Liver (tissue), 9 donors: ENCODE data around the gene PLAA. TPM values are rescaled to one million over a fixed set of nuclear protein-coding genes. Genes with fewer than 3 reads are reported as not detected.

ENCODE experiments used
- DNase-seq: peaks from one replicate; pipeline ENCODE4 v3.0.0-alpha.2; 2017; ENCODE audit warnings: low spot score
- H3K27ac ChIP-seq, 2 donors: one replicate each; pipeline ENCODE4 v1.7.0; 2013; ENCODE audit warnings: inconsistent platforms in 2 of 2, low read length in 2 of 2, control low read depth in 1 of 2, low read depth in 1 of 2, mild to moderate bottlenecking in 1 of 2
- H3K27me3 ChIP-seq, 4 donors: one replicate each; pipeline versions ENCODE4 v1.6.1 to v1.7.0; 2013; ENCODE audit warnings: low read length in 3 of 4, inconsistent platforms in 1 of 4, mild to moderate bottlenecking in 1 of 4, moderate library complexity in 1 of 4; ENCODE audit not compliant: control insufficient read depth in 4 of 4, insufficient read depth in 4 of 4
- H3K36me3 ChIP-seq, 4 donors: one replicate each; pipeline versions ENCODE4 v1.6.1 to v1.7.0; 2013; ENCODE audit warnings: low read length in 3 of 4, mild to moderate bottlenecking in 3 of 4, low read depth in 1 of 4, moderate library complexity in 1 of 4; ENCODE audit not compliant: control insufficient read depth in 4 of 4, insufficient read depth in 3 of 4
- H3K4me1 ChIP-seq, 4 donors: one replicate each; pipeline versions ENCODE4 v1.6.1 to v1.7.0; 2013; ENCODE audit warnings: low read length in 3 of 4, mild to moderate bottlenecking in 3 of 4, moderate library complexity in 1 of 4; ENCODE audit not compliant: control insufficient read depth in 4 of 4, insufficient read depth in 4 of 4
- H3K4me3 ChIP-seq, 3 donors: one replicate each; pipeline versions ENCODE4 v1.6.1 to v1.7.0; 2013; ENCODE audit warnings: low read length in 3 of 3, control low read depth in 1 of 3, low read depth in 1 of 3, mild to moderate bottlenecking in 1 of 3
- H3K9ac ChIP-seq, 2 donors: one replicate each; pipeline ENCODE4 v1.7.0; 2013; ENCODE audit warnings: low read length in 2 of 2, mild to moderate bottlenecking in 2 of 2, moderate library complexity in 2 of 2, control low read depth in 1 of 2, low read depth in 1 of 2
- H3K9me3 ChIP-seq, 4 donors: one replicate each; pipeline versions ENCODE4 v1.6.1 to v1.7.0; 2013; ENCODE audit warnings: low read length in 3 of 4; ENCODE audit not compliant: control insufficient read depth in 4 of 4
- EGR1 ChIP-seq, 2 donors: IDR thresholded peaks; 2 replicates each; pipeline ENCODE4 v1.6.1; 2016 to 2018; ENCODE audit warnings: antibody characterized with exemption in 2 of 2, low read depth in 2 of 2
- FOXA1 ChIP-seq: IDR thresholded peaks from 2 replicates; pipeline ENCODE4 v1.6.1; 2016; ENCODE audit warnings: antibody characterized with exemption
- FOXA2 ChIP-seq: IDR thresholded peaks from 2 replicates; pipeline ENCODE4 v1.6.1; 2016; ENCODE audit warnings: antibody characterized with exemption
- GABPA ChIP-seq, 2 donors: IDR thresholded peaks in 1 of 2; conservative IDR thresholded peaks in 1 of 2; 2 replicates each; pipeline ENCODE4 v1.6.1; 2016; ENCODE audit warnings: antibody characterized with exemption in 2 of 2, mild to moderate bottlenecking in 1 of 2, moderate library complexity in 1 of 2
- HNF4A ChIP-seq, 2 donors: conservative IDR thresholded peaks; 2 replicates each; pipeline ENCODE4 v1.6.1; 2016; ENCODE audit warnings: antibody characterized with exemption in 2 of 2, mild to moderate bottlenecking in 2 of 2
- HNF4G ChIP-seq: IDR thresholded peaks from 2 replicates; pipeline ENCODE4 v1.6.1; 2016; ENCODE audit warnings: antibody characterized with exemption
- JUND ChIP-seq, 2 donors: IDR thresholded peaks; 2 replicates each; pipeline ENCODE4 v1.6.1; 2016; ENCODE audit warnings: antibody characterized with exemption in 2 of 2
- NR2F2 ChIP-seq: IDR thresholded peaks from 2 replicates; pipeline ENCODE4 v1.6.1; 2016; ENCODE audit warnings: antibody characterized with exemption
- RAD21 ChIP-seq, 2 donors: IDR thresholded peaks; 2 replicates each; pipeline ENCODE4 v1.6.1; 2016; ENCODE audit warnings: antibody characterized with exemption in 2 of 2, mild to moderate bottlenecking in 2 of 2
- RXRA ChIP-seq, 2 donors: IDR thresholded peaks; 2 replicates each; pipeline ENCODE4 v1.6.1; 2017 to 2018; ENCODE audit warnings: antibody characterized with exemption in 2 of 2, mild to moderate bottlenecking in 1 of 2
- SP1 ChIP-seq: IDR thresholded peaks from 2 replicates; pipeline ENCODE4 v1.6.1; 2018; ENCODE audit warnings: antibody characterized with exemption, mild to moderate bottlenecking
- TAF1 ChIP-seq: conservative IDR thresholded peaks from 2 replicates; pipeline ENCODE4 v1.6.1; 2016; ENCODE audit warnings: antibody characterized with exemption, mild to moderate bottlenecking
- YY1 ChIP-seq: IDR thresholded peaks from 2 replicates; pipeline ENCODE4 v1.6.1; 2016; ENCODE audit warnings: antibody characterized with exemption, mild to moderate bottlenecking
- WGBS: extraction: QIAGEN DNeasy Blood & Tissue Kit; methylation state at CpG from one replicate; pipeline ENCODE4 v1.1.7; 2013; 5-methylcytosine and 5-hydroxymethylcytosine counted together
- polyA plus RNA-seq, 2 donors: library from polyadenylated mRNA; stranded (reverse) in 1 of 2; unstranded in 1 of 2; fragments of 200-250 nt in 1 of 2; fragments of >200 nt in 1 of 2; fragmentation: Nextera tagmentation in 1 of 2; extraction: Ambion mirVana in 1 of 2; gene quantifications; one replicate each; pipeline versions ENCODE4 v1.2.1 to v1.2.3, GENCODE V29; 2013 to 2015
- total RNA-seq, 2 donors: library from RNA; depleted of rRNA; stranded (reverse); fragments of >200 nt; gene quantifications; one replicate each; pipeline ENCODE4 v1.2.3, GENCODE V29; 2014
- TF ChIP-seq, protein P1 (sequence below): IDR thresholded peaks from 2 replicates; pipeline ENCODE4 v1.6.1; 2016; ENCODE audit warnings: antibody characterized with exemption
- TF ChIP-seq, protein P2 (sequence below): IDR thresholded peaks from 2 replicates; pipeline ENCODE4 v1.6.1; 2016; ENCODE audit warnings: antibody characterized with exemption
- TF ChIP-seq, protein P3 (sequence below): fragments of 150-350 bp; IDR thresholded peaks from 2 replicates; pipeline ENCODE4 v1.5.1; 2017; ENCODE audit warnings: improper control_type of control experiment, low read depth, low read length; ENCODE audit not compliant: missing input control
- TF ChIP-seq, protein P4 (sequence below): IDR thresholded peaks from 2 replicates; pipeline ENCODE4 v1.6.1; 2016; ENCODE audit warnings: antibody characterized with exemption, mild to moderate bottlenecking
- TF ChIP-seq, protein P5 (sequence below): IDR thresholded peaks from 2 replicates; pipeline ENCODE4 v1.6.1; 2016; ENCODE audit warnings: antibody characterized with exemption
- donor health status: healthy.
- donor health status: healthy.
- donor health status: healthy.
- donor health status: healthy.
- donor health status: healthy.

Gene PLAA
- total and polyA plus RNA-seq, 4 donors: 7.5 to 29.5 (median 19.2) TPM

DNA sequence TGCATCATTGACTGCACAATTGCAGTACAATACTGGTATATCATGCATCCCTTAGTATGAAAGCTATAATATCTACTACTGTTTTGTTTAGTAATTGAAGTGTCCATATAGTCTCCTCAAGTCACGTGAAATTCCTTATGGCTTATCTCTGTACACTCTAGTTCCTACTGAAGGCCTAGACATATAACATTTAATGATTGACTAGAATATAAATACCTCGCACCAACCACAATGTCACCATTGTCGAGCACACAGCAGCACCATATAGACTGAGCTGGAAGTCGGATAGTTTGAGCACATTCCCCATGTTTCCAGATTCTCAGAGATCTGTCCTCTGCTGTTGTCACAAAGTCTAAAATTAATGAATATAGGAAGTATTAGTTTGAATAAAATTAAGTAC, 21.4 kb downstream of the PLAA start:
- WGBS: 90% methylated on average over 4 of the region's 4 CpGs
- TF ChIP-seq SP1 (no peak), HNF4A (conservative IDR thresholded peaks at IDR 0.05) (no peak)
- TF ChIP-seq, protein P1, sequence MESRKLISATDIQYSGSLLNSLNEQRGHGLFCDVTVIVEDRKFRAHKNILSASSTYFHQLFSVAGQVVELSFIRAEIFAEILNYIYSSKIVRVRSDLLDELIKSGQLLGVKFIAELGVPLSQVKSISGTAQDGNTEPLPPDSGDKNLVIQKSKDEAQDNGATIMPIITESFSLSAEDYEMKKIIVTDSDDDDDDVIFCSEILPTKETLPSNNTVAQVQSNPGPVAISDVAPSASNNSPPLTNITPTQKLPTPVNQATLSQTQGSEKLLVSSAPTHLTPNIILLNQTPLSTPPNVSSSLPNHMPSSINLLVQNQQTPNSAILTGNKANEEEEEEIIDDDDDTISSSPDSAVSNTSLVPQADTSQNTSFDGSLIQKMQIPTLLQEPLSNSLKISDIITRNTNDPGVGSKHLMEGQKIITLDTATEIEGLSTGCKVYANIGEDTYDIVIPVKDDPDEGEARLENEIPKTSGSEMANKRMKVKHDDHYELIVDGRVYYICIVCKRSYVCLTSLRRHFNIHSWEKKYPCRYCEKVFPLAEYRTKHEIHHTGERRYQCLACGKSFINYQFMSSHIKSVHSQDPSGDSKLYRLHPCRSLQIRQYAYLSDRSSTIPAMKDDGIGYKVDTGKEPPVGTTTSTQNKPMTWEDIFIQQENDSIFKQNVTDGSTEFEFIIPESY: no peak
- DNase-seq: no peak

DNA sequence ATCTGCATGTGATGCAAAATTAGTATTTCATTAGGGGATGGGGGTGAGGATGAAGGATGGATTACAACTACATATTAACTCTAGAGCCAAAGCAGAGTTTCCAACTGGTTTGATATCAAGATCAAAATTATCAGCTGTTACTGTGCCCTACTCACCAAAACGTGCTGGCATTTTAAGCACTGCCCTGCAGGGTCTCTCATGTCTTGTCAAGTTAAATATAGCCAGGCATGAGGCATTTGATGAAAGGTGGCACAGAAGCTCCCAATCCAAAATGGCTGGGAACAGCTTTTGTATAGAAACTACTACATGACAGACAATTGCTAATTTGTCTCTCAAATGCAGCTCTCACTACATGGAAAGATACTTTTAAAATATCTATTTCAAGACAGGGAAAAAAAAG, 27.3 kb downstream of the PLAA start:
- Histone ChIP-seq H3K9ac (no peak overlapping the region), H3K27me3 (no peaks in the 10 kb centered on the region), H3K4me3 (no peak overlapping the region), H3K36me3 (peaks cover 10 to 65% (median 57%) of the 10 kb centered on the region in 4 donors), H3K9me3 (no peaks in the 10 kb centered on the region), H3K4me1 (no peaks in the 10 kb centered on the region), H3K27ac (no peak overlapping the region)
- TF ChIP-seq FOXA2: no peak
- 78% methylated on average over 1 of the region's 1 CpG for WGBS
- DNase-seq: no peak

More for the DNA sequence above, 21.4 kb downstream of the PLAA start:
- H3K9ac ChIP-seq: no peak overlapping the region
- H3K36me3 ChIP-seq: peaks cover 2 to 63% (median 52%) of the 10 kb centered on the region in 4 donors
- H3K27ac ChIP-seq: no peak overlapping the region
- no peak overlapping the region for H3K4me3 ChIP-seq
- H3K4me1 ChIP-seq: no peaks in the 10 kb centered on the region
- no peaks in the 10 kb centered on the region for H3K9me3 ChIP-seq
- no peaks in the 10 kb centered on the region for H3K27me3 ChIP-seq

DNA sequence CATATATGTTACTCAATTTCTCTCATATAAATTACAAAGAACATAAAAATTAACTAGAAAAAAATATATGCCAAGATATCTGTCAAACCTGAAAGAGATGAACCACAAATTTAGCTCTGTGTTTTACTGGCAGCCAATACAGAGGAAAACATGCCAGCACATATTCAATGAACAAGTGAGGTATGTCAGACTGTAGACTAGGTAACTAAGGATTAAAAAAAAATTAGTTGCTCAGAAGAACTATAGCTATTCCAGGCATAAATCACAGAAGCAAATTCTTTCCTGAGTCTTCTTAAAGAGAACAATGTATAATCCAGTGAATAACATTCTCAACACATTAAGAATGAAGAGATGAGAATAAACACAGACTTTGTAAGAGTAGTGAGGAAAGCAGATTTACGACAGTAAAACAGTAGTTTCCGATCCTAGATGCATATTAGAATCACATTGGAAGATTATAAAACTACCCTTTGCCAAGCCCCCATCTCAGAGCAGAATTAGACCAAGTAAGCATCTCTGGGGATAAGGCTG, 33.8 kb downstream of the PLAA start:
- TF ChIP-seq, protein P2, sequence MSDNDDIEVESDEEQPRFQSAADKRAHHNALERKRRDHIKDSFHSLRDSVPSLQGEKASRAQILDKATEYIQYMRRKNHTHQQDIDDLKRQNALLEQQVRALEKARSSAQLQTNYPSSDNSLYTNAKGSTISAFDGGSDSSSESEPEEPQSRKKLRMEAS: no peak
- TF ChIP-seq GABPA (IDR thresholded peaks at IDR 0.05 in 1 of 2, conservative IDR thresholded peaks at IDR 0.05 in 1 of 2) (no peak), FOXA2 (no peak), EGR1 (IDR thresholded peaks at IDR 0.05; ENCODE audit: low read depth in 2 of 2) (no peak), HNF4A (conservative IDR thresholded peaks at IDR 0.05) (no peak), HNF4G (no peak), SP1 (no peak), FOXA1 (no peak), RXRA (IDR thresholded peaks at IDR 0.05) (no peak), NR2F2 (no peak), YY1 (no peak), TAF1 (no peak), JUND (IDR thresholded peaks at IDR 0.05) (no peak), RAD21 (IDR thresholded peaks at IDR 0.05) (no peak)
- TF ChIP-seq, protein P3, sequence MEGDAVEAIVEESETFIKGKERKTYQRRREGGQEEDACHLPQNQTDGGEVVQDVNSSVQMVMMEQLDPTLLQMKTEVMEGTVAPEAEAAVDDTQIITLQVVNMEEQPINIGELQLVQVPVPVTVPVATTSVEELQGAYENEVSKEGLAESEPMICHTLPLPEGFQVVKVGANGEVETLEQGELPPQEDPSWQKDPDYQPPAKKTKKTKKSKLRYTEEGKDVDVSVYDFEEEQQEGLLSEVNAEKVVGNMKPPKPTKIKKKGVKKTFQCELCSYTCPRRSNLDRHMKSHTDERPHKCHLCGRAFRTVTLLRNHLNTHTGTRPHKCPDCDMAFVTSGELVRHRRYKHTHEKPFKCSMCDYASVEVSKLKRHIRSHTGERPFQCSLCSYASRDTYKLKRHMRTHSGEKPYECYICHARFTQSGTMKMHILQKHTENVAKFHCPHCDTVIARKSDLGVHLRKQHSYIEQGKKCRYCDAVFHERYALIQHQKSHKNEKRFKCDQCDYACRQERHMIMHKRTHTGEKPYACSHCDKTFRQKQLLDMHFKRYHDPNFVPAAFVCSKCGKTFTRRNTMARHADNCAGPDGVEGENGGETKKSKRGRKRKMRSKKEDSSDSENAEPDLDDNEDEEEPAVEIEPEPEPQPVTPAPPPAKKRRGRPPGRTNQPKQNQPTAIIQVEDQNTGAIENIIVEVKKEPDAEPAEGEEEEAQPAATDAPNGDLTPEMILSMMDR: no peak
- TF ChIP-seq, protein P4, sequence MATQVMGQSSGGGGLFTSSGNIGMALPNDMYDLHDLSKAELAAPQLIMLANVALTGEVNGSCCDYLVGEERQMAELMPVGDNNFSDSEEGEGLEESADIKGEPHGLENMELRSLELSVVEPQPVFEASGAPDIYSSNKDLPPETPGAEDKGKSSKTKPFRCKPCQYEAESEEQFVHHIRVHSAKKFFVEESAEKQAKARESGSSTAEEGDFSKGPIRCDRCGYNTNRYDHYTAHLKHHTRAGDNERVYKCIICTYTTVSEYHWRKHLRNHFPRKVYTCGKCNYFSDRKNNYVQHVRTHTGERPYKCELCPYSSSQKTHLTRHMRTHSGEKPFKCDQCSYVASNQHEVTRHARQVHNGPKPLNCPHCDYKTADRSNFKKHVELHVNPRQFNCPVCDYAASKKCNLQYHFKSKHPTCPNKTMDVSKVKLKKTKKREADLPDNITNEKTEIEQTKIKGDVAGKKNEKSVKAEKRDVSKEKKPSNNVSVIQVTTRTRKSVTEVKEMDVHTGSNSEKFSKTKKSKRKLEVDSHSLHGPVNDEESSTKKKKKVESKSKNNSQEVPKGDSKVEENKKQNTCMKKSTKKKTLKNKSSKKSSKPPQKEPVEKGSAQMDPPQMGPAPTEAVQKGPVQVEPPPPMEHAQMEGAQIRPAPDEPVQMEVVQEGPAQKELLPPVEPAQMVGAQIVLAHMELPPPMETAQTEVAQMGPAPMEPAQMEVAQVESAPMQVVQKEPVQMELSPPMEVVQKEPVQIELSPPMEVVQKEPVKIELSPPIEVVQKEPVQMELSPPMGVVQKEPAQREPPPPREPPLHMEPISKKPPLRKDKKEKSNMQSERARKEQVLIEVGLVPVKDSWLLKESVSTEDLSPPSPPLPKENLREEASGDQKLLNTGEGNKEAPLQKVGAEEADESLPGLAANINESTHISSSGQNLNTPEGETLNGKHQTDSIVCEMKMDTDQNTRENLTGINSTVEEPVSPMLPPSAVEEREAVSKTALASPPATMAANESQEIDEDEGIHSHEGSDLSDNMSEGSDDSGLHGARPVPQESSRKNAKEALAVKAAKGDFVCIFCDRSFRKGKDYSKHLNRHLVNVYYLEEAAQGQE: no peak
- TF ChIP-seq, protein P1: no peak
- TF ChIP-seq, protein P5, sequence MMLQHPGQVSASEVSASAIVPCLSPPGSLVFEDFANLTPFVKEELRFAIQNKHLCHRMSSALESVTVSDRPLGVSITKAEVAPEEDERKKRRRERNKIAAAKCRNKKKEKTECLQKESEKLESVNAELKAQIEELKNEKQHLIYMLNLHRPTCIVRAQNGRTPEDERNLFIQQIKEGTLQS: no peak
- no peaks in the 10 kb centered on the region for H3K9me3 ChIP-seq
- 98% methylated on average over 2 of the region's 2 CpGs for WGBS
- H3K27me3 ChIP-seq: no peaks in the 10 kb centered on the region
- peaks cover 6 to 29% (median 18%) of the 10 kb centered on the region in 4 donors for H3K36me3 ChIP-seq
- DNase-seq: no peak
- H3K9ac ChIP-seq: no peak overlapping the region
- H3K4me3 ChIP-seq: no peak overlapping the region
- H3K4me1 ChIP-seq: no peaks in the 10 kb centered on the region
- no peak overlapping the region for H3K27ac ChIP-seq
